Keratinocyte (primary cell): ENCODE data around the gene CSMD2.

Source experiments
- CTCF ChIP-seq, 3 experiments: IDR thresholded peaks in 1 of 3; conservative IDR thresholded peaks in 1 of 3; optimal IDR thresholded peaks in 1 of 3; 2 replicates in 2 of 3; 3 replicates in 1 of 3; pipeline versions ENCODE3 to v1.5.1; 2011; ENCODE audit warnings: low read length in 3 of 3, mild to moderate bottlenecking in 3 of 3, moderate library complexity in 2 of 3, control low read depth in 1 of 3, inconsistent platforms in 1 of 3; ENCODE audit not compliant: insufficient read depth in 2 of 3; ENCODE audit errors: extremely low read depth in 1 of 3
- EZH2 ChIP-seq: IDR thresholded peaks from one replicate; pipeline ENCODE4 v1.6.1; 2012; ENCODE audit warnings: inconsistent platforms, mild to moderate bottlenecking, low read length, moderate library complexity

GRCh38 chr1:33468531-33468930, 696.5 kb downstream of the CSMD2 start:
- TF ChIP-seq CTCF (optimal IDR thresholded peaks at IDR 0.05 in 1 of 3, IDR thresholded peaks at IDR 0.05 in 1 of 3, conservative IDR thresholded peaks at IDR 0.05 in 1 of 3; ENCODE audit: extremely low read depth in 1 of 3, insufficient read depth in 2 of 3, low read length in 3 of 3) (no peak), EZH2 (no peak)
